AG08396 (cell line): ENCODE data around the gene USP35.

Source experiments
- DNase-seq: peaks from one replicate; pipeline ENCODE4 v3.0.0; 2012; ENCODE audit warnings: low spot score, mixed read lengths

Gene USP35, protein sequence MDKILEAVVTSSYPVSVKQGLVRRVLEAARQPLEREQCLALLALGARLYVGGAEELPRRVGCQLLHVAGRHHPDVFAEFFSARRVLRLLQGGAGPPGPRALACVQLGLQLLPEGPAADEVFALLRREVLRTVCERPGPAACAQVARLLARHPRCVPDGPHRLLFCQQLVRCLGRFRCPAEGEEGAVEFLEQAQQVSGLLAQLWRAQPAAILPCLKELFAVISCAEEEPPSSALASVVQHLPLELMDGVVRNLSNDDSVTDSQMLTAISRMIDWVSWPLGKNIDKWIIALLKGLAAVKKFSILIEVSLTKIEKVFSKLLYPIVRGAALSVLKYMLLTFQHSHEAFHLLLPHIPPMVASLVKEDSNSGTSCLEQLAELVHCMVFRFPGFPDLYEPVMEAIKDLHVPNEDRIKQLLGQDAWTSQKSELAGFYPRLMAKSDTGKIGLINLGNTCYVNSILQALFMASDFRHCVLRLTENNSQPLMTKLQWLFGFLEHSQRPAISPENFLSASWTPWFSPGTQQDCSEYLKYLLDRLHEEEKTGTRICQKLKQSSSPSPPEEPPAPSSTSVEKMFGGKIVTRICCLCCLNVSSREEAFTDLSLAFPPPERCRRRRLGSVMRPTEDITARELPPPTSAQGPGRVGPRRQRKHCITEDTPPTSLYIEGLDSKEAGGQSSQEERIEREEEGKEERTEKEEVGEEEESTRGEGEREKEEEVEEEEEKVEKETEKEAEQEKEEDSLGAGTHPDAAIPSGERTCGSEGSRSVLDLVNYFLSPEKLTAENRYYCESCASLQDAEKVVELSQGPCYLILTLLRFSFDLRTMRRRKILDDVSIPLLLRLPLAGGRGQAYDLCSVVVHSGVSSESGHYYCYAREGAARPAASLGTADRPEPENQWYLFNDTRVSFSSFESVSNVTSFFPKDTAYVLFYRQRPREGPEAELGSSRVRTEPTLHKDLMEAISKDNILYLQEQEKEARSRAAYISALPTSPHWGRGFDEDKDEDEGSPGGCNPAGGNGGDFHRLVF

DNA sequence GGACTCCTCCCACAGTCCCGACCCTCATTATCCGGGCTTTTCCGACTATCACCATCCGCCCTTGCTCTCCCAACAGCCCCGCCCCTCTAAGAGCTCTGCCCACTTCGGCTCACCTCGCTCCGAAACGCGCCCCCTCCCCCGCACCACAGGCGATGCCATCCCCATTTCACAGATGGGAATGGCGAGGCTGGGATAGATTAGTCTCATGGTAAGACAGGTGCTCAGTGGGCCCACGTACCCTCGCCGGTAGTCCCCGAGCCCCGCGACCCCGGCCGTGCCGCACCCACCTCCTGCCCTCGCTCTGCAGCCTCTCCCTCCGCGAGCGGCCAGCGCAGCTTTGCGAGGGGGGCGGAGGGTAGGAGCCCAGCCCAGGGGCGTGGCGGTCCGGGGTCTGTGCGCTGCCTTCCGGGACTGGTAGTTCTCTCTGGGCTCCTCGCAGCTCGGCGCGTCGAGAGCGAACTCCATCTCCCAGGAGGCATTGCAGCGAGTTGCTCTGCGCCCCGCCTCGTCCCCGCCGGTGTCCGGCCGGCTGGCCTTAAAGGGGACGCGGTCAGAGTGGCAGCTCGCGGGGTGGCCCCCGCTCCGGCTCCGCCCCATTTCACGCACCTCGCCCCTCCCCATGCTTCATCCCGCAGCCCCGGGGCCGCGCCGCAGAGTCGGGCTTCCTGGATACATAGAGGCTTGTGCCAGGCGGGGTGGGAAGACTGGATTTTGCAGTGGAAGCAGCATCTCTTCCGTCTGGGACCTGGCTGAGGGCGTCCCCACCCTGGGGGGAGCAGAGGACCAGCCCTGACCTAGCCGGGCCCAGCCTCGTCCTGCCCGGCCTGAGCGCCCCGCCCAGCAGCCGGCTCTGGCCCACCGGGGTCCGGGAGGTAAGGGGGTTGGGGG is at the start of gene USP35, which contains the start of gene KCTD21:
Gene USP35 (plus strand): TSS at position 634 of the 888 bp plus-strand sequence. CDS start 7,327 bp downstream, outside the sequence.
Gene KCTD21 (minus strand): TSS at position 341 of the 888 bp plus-strand sequence. CDS start 14,072 bp downstream, outside the sequence.
- peak; percentile 98 for DNase-seq

- peak; percentile 99 for DNase-seq
These were observed 49.0 kb upstream of the USP35 start, which contains the start of gene ALG8 for GRCh38 chr11:78139422-78140391. TSS of gene ALG8 (minus strand) at chr11:78139626. CDS start at chr11:78139588, 38 bp downstream.

DNA sequence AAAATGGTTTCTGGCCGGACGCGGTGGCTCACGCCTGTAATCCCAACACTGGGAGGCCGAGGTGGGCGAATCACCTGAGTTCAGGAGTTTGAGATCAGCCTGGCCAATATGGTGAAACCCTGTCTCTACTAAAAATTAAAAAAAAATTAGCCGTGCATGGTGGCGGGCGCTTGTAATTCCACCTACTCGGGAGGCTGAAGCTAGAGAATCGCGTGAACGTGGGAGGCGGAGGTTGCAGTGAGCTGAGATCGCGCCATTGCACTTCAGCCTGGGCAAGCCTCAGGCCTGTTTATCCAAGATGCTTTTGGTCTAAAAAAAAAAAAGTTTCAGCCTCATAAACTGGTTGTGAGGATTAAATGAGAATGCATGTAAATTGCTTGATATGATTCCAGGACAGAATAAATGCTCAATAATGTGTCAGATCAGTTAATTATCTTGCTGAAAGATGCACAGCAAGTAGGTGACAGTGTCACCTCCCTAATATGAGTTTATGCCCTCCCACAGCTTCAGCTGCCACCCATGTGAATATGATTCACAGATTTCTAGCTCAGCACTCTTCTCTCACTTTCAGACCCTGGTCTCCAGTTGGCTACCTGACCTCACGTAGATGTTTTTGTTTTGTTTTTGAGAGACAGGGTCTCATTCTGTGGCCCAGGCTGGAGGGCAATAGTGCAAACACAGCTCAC is 48.2 kb upstream of the USP35 start:
- DNase-seq: no peak

DNA sequence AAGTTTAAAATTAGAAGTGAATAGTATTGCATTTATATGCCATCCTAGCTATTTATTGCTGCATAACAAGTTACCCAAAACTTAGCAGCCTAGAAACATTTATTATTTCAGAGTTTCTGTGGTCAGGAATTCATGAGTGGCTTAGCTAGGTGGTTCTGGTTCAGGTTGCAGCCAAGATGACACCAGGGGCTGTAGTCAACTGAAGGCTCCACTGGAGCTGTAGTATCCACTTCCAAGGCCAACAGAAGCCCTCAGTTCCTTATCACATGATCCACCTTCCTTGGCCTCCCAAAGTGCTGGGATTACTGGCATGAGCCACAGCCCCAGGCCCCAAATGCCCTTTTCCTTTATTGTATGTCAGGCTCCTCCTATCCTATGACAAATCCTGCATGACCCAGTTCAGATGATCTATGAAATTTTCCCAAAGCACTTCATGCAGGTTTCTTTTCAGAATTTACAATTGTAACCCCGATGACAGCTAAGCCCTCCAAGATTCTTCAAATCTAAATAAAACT is 43.2 kb upstream of the USP35 start:
- DNase-seq: no peak

GRCh38 chr11:78147807-78148206 is 40.9 kb upstream of the USP35 start:
- no peak for DNase-seq

GRCh38 chr11:78149646-78150045 is 39.1 kb upstream of the USP35 start:
- DNase-seq: peak; percentile 73

- no peak for DNase-seq
These were observed 38.4 kb upstream of the USP35 start for GRCh38 chr11:78150346-78150745.

DNA sequence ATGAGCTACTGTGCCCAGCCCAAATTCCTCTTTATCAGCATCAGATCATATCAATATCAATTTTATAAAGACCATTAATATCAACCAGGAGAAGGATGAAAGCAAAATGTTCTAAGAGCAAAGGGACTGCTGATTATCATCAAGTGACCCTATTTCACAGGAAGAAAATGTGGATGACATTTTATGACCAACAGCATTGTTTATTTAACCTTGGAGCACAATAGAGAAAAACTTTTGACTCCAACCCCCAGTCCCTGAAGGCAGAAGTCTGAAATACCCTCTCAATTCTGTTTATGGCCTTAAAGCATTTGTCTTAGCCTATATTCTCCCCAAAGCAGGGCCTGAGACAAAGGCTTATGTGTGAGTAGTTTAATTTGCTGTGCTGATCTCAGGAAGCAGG is 38.0 kb upstream of the USP35 start:
- no peak for DNase-seq

DNA sequence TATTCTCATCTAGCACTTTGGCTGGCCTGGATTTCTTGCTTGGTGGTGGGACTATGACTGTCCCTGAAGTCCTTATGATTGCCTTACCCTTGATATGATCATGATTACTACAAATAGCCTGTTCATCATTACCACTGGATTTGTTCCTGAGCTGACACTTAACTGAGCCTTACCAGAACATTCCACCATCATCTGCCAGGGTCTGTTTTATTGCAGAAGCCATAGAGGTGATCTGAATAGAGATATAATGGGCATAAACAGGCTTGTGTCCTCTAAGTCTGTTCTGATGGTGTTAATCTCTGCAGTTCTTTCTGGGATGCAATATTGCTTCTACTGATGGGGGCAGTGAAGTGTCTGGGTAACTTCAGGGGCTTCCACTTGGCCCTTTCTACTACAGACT is 36.9 kb upstream of the USP35 start:
- no peak for DNase-seq

- no peak for DNase-seq
These were observed 32.4 kb upstream of the USP35 start for GRCh38 chr11:78156127-78156844.

DNA sequence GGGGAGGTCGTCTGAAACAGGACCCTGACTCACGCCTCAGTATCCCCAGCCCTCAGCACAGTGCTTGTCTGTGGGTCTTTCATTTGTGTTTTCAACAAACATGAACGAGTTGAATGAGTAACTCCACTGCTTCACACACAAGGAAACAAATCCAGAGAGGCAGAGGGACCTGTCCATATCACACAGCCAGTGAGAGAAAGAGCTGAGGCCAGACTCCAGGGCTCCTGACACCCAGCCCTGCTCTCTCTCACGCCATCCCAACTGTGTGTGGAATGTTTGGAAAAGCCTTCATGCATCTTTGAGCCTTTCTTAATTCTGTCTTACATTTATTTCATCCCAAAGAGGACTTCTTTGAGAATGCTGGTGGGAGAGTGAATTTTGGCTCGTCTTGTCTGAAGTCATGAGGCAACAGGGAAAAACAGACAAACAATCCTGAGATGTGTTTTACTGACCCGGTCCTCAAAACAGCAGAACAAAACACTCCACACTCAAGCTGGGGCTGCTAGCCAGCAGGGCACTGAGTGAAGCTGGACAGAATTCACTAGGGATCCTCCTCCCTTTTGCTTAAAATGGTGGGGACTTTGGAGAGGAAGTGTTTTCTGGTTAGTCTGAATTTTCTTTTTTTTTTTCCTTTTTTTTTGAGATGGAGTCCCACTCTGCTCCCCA is 29.6 kb upstream of the USP35 start:
- peak; percentile 35 for DNase-seq

DNA sequence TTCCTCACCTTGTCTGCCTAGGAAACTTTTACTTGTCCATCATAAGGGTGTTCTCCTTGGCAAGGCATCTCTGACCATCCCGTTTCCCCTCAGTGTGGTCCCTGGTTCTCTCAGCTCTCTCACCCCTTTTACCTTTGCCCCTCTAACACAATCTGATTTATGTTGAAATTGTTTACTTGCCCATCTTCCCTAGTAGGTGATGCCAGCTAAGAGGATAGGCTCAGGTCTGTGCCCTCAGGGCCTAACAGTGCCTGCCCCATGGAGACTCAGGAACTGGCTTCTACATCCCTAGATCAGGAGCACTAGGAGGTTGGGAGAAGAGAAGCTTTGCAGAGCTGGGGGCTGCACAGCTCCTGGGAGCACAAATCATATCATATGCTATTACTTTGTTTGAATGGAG is 28.2 kb upstream of the USP35 start:
- no peak for DNase-seq

- DNase-seq: no peak
These were observed 27.4 kb upstream of the USP35 start for GRCh38 chr11:78161346-78161745.

GRCh38 chr11:78161962-78162371 is 26.8 kb upstream of the USP35 start:
- DNase-seq: no peak

DNA sequence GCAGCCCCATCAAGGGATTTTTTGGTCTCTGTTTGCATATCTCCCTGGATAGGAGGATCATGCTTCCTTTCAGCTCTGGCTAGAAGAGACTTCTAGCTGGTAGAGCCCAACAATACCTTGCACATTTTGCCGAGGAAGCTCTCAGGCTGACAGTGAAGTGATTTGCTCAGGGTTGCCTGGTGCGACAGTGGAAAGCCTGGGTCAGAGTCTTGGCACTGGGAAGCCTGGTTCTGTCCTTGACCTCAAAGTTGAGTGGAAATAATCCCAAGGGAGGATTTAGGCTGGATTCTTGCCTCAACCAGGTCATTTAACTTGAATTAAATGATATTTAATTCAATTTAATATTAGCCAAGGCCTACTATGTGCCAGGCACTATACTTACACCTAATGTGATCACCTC is 24.9 kb upstream of the USP35 start:
- no peak for DNase-seq

DNA sequence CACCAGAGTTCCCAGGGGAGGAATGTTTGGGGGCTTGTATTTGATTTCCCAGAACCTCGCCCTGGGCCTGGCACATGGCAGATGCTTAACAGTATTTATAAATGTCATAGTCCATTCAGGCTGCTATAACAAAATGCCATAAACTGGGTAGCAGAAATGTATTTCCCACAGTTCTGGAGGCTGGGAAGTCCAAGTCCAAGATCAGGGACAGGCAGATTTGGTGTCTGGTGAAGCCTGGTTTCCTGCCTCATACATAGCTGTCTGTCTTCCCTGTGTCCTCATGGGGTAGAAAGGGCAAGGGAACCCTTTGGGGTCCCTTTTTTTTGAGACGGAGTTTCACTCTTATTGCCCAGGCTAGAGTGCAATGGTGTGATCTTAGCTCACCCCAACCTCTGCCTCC is 24.2 kb upstream of the USP35 start:
- no peak for DNase-seq

GRCh38 chr11:78166855-78167469 is 21.8 kb upstream of the USP35 start:
- DNase-seq: no peak
